Stomach smooth muscle (tissue), 2 donors: Measurements from ENCODE around the gene GARIN1A.

Experiments used
- H3K27ac ChIP-seq: one replicate; pipeline ENCODE4 v1.7.0; 2013; ENCODE audit warnings: mild to moderate bottlenecking, low read length, inconsistent platforms
- H3K27me3 ChIP-seq, 2 donors: one replicate each; pipeline ENCODE4 v1.7.0; 2013; ENCODE audit warnings: low read length in 2 of 2; ENCODE audit not compliant: insufficient read depth in 2 of 2, control insufficient read depth in 1 of 2
- H3K36me3 ChIP-seq, 2 donors: one replicate each; pipeline ENCODE4 v1.7.0; 2013; ENCODE audit warnings: low read length in 2 of 2; ENCODE audit not compliant: control insufficient read depth in 2 of 2, insufficient read depth in 2 of 2
- H3K4me1 ChIP-seq: one replicate; pipeline ENCODE4 v1.7.0; 2013; ENCODE audit warnings: low read length; ENCODE audit not compliant: control insufficient read depth, insufficient read depth
- H3K4me3 ChIP-seq, 2 donors: one replicate each; pipeline ENCODE4 v1.7.0; 2013; ENCODE audit warnings: low read length in 2 of 2
- H3K9ac ChIP-seq, 2 donors: one replicate each; pipeline ENCODE4 v1.7.0; 2013; ENCODE audit warnings: low read length in 2 of 2, mild to moderate bottlenecking in 1 of 2
- H3K9me3 ChIP-seq, 2 donors: one replicate each; pipeline ENCODE4 v1.7.0; 2013; ENCODE audit warnings: low read length in 2 of 2; ENCODE audit not compliant: control insufficient read depth in 2 of 2
- donor health status: healthy.
- donor health status: Pancreatic carcinoma.

Gene GARIN1A

GRCh38 chr7:128699196-128699712, 27.2 kb downstream of the GARIN1A start:
- no peak overlapping the region for H3K4me3 ChIP-seq
- H3K9me3 ChIP-seq, result no peaks in the 10 kb centered on the region
- H3K4me1 ChIP-seq, result peaks cover 9% of the 10 kb centered on the region
- H3K27me3 ChIP-seq, result peaks cover 28 to 33% of the 10 kb centered on the region in 2 donors
- no peak overlapping the region for H3K27ac ChIP-seq
- H3K9ac ChIP-seq, result no peak overlapping the region
- no peaks in the 10 kb centered on the region for H3K36me3 ChIP-seq

DNA sequence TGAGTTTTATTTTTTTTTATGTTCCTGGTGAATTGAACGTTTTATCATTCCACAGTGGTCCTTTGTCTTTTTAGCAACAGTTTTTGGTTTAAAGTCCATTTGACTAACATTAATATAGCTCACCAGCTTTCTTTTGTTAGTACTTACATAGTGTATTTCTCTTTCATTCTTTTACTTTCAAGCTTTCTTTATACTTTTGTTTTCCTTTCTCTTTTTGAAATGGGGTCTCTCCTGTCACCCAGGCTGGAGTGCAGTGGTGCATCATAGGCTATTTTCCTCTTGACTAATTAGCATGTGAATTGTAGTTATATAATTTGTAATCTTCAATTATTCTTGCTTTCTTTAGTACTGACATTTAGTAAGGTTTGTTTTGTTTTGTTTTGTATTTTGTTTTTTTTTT, 27.8 kb downstream of the GARIN1A start:
- no peaks in the 10 kb centered on the region for H3K36me3 ChIP-seq
- peaks cover 9% of the 10 kb centered on the region for H3K4me1 ChIP-seq
- no peak overlapping the region for H3K27ac ChIP-seq
- H3K9me3 ChIP-seq, result no peaks in the 10 kb centered on the region
- H3K4me3 ChIP-seq, result no peak overlapping the region
- H3K9ac ChIP-seq, result no peak overlapping the region
- peaks cover 28 to 33% of the 10 kb centered on the region in 2 donors for H3K27me3 ChIP-seq

- no peaks in the 10 kb centered on the region for H3K9me3 ChIP-seq
- H3K4me3 ChIP-seq, result no peak overlapping the region
- H3K27me3 ChIP-seq, result peaks cover 28 to 30% of the 10 kb centered on the region in 2 donors
- no peaks in the 10 kb centered on the region for H3K36me3 ChIP-seq
- peaks cover 9% of the 10 kb centered on the region for H3K4me1 ChIP-seq
- H3K27ac ChIP-seq, result no peak overlapping the region
- no peak overlapping the region for H3K9ac ChIP-seq
These were observed 29.1 kb downstream of the GARIN1A start for GRCh38 chr7:128701062-128701785.

DNA sequence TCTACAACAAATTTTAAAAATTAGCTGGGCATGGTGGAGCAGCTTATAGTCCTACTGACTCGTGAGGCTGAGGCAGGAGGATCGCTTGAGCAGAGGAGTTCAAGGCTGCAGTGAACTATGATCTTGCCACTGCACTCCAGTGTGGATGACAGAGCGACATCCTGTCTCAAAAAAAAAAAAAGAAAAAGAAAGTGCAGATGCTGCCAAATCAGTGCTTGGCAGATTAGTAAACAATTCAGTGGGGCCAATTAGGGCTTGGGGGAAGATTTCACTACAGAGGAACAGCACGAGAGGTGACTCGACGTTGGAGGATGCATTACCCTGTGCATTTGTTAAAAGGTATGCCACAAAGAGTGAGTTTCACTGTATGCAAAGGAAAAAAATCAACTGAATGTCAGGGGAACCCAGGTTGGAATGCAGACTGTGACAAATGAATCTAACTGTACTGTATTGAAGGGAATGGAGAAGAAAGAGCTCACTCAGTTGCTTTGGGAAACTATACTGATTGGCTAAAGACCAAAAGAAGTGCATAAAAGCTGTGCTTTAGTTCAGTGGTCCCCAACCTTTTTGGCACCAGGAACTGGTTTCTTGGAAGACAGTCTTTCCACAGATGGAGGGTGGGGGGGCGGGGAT, 31.6 kb downstream of the GARIN1A start:
- Histone ChIP-seq H3K4me1 (no peaks in the 10 kb centered on the region), H3K9me3 (no peaks in the 10 kb centered on the region), H3K4me3 (no peak overlapping the region), H3K36me3 (no peaks in the 10 kb centered on the region), H3K9ac (no peak overlapping the region), H3K27ac (no peak overlapping the region), H3K27me3 (peaks cover 6 to 9% of the 10 kb centered on the region in 2 donors)

DNA sequence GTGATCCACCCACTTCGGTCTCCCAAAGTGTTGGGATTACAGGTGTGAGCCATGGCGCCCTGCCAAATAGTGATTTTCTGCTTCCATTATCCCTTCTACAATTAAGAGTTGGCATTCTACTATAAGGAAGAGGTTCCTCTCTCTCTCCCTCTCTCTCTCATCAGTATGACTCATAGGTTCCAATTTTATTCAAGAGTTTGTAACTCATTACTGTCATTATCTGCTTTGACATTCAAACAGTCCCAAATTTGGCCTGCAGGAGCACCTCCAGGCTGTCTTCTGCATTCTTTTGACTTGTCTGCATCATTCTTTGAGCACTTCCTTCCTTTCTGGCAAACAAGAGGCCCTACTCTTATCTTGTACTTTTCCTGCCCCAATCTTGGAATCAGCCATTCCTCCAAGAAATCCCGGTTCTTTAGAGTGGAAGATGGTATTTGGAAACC, 33.8 kb downstream of the GARIN1A start:
- Histone ChIP-seq H3K4me1 (no peaks in the 10 kb centered on the region), H3K4me3 (no peak overlapping the region), H3K36me3 (no peaks in the 10 kb centered on the region), H3K9ac (no peak overlapping the region), H3K9me3 (no peaks in the 10 kb centered on the region), H3K27ac (no peak overlapping the region), H3K27me3 (peaks cover 0 to under 1% of the 10 kb centered on the region in 2 donors)

GRCh38 chr7:128707752-128708151, 35.7 kb downstream of the GARIN1A start:
- Histone ChIP-seq H3K36me3 (no peaks in the 10 kb centered on the region), H3K9ac (no peak overlapping the region), H3K9me3 (peaks cover 0 to 1% of the 10 kb centered on the region in 2 donors), H3K27me3 (no peaks in the 10 kb centered on the region), H3K4me1 (no peaks in the 10 kb centered on the region), H3K4me3 (no peak overlapping the region), H3K27ac (no peak overlapping the region)

- H3K4me3 ChIP-seq, result no peak overlapping the region
- no peak overlapping the region for H3K9ac ChIP-seq
- H3K4me1 ChIP-seq, result no peaks in the 10 kb centered on the region
- H3K9me3 ChIP-seq, result peaks cover 0 to 3% of the 10 kb centered on the region in 2 donors
- no peak overlapping the region for H3K27ac ChIP-seq
- no peaks in the 10 kb centered on the region for H3K36me3 ChIP-seq
- H3K27me3 ChIP-seq, result no peaks in the 10 kb centered on the region
These were observed 36.1 kb downstream of the GARIN1A start for GRCh38 chr7:128708235-128708634.

GRCh38 chr7:128708824-128709223, 36.7 kb downstream of the GARIN1A start:
- H3K9me3 ChIP-seq, result peaks cover 0 to 3% of the 10 kb centered on the region in 2 donors
- H3K4me1 ChIP-seq, result no peaks in the 10 kb centered on the region
- no peak overlapping the region for H3K4me3 ChIP-seq

GRCh38 chr7:128710481-128710880, 38.4 kb downstream of the GARIN1A start:
- H3K36me3 ChIP-seq, result no peaks in the 10 kb centered on the region
- H3K4me1 ChIP-seq, result no peaks in the 10 kb centered on the region
- no peak overlapping the region for H3K4me3 ChIP-seq
- H3K27me3 ChIP-seq, result no peaks in the 10 kb centered on the region
- no peak overlapping the region for H3K27ac ChIP-seq
- H3K9me3 ChIP-seq, result peaks cover 0 to 3% of the 10 kb centered on the region in 2 donors
- no peak overlapping the region for H3K9ac ChIP-seq

More at GRCh38 chr7:128708824-128709223, 36.7 kb downstream of the GARIN1A start:
- Histone ChIP-seq H3K27ac (no peak overlapping the region), H3K36me3 (no peaks in the 10 kb centered on the region), H3K27me3 (no peaks in the 10 kb centered on the region), H3K9ac (no peak overlapping the region)

DNA sequence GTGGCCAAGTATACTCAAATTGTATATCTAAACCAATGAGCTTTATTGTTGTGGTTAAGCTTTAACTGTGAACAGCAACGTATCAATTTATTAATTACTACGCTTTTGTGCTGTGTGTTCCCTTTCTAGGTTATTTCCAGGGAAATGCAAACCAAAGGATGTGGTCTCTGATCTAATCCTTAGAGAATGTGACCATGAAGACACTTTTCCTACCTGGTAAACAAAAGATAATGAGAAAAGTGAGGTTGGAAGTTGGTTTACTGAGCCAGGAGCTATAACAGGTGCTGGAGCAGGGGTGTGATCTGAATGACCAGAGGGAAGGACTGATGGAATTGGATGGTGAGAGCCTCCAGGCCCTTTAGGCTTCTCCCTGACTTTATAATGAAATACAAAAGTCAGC, 41.7 kb downstream of the GARIN1A start:
- Histone ChIP-seq H3K9me3 (peaks cover 0 to 3% of the 10 kb centered on the region in 2 donors), H3K27me3 (peaks cover 0 to 2% of the 10 kb centered on the region in 2 donors), H3K4me1 (no peaks in the 10 kb centered on the region), H3K27ac (no peak overlapping the region), H3K36me3 (no peaks in the 10 kb centered on the region), H3K9ac (no peak overlapping the region), H3K4me3 (no peak overlapping the region)
